H1 (cell line): Measurements from ENCODE around the gene AK8. TPM values are rescaled to one million over a fixed set of nuclear protein-coding genes. Genes with fewer than 3 reads are reported as not detected.

Experiments
- NANOG ChIP-seq: IDR thresholded peaks from 2 replicates; pipeline ENCODE4 v1.6.1; 2011; ENCODE audit warnings: low read length, low read depth, mild to moderate bottlenecking, inconsistent platforms; ENCODE audit not compliant: insufficient read depth, poor library complexity, severe bottlenecking
- POLR2A ChIP-seq, 2 experiments: IDR thresholded peaks; 1 replicate in 1 of 2; 2 replicates in 1 of 2; pipeline ENCODE4 v1.6.1; 2011; ENCODE audit warnings: low read depth in 2 of 2, low read length in 2 of 2, mild to moderate bottlenecking in 2 of 2; ENCODE audit errors: control extremely low read depth in 1 of 2
- POLR2AphosphoS5 ChIP-seq: IDR thresholded peaks from 2 replicates; pipeline ENCODE4 v1.6.1; 2011; ENCODE audit warnings: low read depth, low read length
- ZNF274 ChIP-seq: IDR thresholded peaks from 2 replicates; pipeline ENCODE4 v1.7.0; 2012; ENCODE audit warnings: low read length, borderline replicate concordance; ENCODE audit errors: extremely low read depth
- polyA plus RNA-seq, 7 experiments: library from polyadenylated mRNA; depleted of rRNA in 3 of 7; stranded (reverse) in 5 of 7; unstranded in 2 of 7; fragments of >200 nt in 5 of 7; fragments of 200-250 nt in 2 of 7; gene quantifications; 1 replicate in 5 of 7; 2 replicates in 1 of 7; 4 replicates in 1 of 7; pipeline versions ENCODE4 v1.2.1 to v1.2.3, GENCODE V29; 2011 to 2013; ENCODE audit warnings: missing spikeins in 2 of 7, mixed read lengths in 2 of 7
- total RNA-seq: library from RNA; stranded (reverse); fragmentation: NEBNext Ultra II Directional; extraction: Animal tissue kit (Norgen Biotek cat#: 25700); gene quantifications from 2 replicates; pipeline ENCODE4 v1.2.1, GENCODE V29; 2021

Gene AK8
- total and polyA plus RNA-seq, 2 of the 8 experiments (the other 6 are each of a cell fraction or from before 2014, with no cell fraction given): 0.35 to 0.48 TPM

GRCh38 chr9:132855904-132856303 lies 22.2 kb downstream of the AK8 start (continued):
- no peak for TF ChIP-seq POLR2AphosphoS5
- no peak for TF ChIP-seq NANOG
- TF ChIP-seq POLR2A (IDR thresholded peaks at IDR 0.05; ENCODE audit: control extremely low read depth in 1 of 2, low read depth in 2 of 2, low read length in 2 of 2): no peak
- no peak for TF ChIP-seq ZNF274
